HG03460 (cell line): ENCODE results near the gene CCDC138.

Experiments used
- ATAC-seq: cut with Tn5 transposase; IDR thresholded peaks from one replicate; pipeline ENCODE4 v1.9.1; 2021; ENCODE audit not compliant: unreplicated experiment

CCDC138 gene

DNA sequence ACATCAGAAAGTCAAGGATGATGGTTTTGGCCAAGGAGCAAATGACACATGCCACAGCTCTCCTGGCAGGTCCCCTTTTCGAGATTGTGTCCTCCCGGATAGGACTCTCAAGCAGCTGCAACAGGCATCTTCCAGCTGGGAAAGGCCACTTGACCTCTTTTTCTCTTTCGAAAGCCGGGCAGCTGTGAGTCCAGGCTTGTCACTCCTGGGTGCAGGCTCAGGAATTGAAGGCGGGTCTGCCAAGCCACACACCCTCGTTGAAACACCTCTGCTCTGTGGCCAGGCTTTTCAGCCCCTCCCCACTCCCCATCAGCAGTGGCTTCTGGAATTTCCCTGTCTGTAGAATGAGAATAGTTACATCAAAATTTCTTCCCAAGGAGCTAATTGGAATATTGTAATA, 98.0 kb downstream of the CCDC138 start:
- no peak for ATAC-seq

DNA sequence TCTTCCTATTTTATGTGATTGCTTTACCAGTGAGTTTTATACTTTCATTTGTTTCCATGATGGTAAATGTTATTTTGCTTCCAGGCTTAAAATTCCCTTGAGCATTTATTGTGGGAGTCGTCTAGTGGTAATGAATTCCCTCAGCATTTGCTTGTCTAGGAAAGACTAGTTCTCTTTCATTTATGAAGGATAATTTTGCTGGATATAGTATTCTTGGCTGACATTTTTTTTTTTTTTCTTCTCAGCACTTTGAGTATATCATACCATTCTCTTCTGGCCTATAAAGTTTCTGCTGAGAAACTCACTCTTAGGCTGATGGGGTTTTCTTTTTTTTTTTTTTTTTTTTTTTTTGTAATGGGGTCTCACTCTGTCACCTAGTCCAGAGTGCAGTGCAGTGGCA, 103.3 kb downstream of the CCDC138 start:
- ATAC-seq: no peak

DNA sequence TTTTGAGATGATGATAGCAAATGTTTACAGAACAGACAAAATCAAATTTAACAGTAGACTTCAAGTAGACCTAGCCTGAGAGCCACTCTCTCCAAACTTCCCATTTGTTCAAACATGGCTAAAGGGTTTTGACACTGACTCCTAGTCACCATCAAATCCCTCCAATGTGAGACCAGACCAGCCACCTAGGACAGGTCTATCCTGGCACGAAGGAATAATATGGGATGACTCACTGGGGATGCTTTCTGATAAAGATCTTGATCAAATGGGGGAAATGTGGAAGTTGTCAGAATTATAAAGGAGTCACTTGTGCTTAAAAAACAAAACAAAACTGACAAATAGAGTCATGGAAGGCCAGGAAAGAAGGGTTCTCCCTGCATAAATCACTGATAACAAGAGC, 106.7 kb downstream of the CCDC138 start:
- no peak for ATAC-seq

DNA sequence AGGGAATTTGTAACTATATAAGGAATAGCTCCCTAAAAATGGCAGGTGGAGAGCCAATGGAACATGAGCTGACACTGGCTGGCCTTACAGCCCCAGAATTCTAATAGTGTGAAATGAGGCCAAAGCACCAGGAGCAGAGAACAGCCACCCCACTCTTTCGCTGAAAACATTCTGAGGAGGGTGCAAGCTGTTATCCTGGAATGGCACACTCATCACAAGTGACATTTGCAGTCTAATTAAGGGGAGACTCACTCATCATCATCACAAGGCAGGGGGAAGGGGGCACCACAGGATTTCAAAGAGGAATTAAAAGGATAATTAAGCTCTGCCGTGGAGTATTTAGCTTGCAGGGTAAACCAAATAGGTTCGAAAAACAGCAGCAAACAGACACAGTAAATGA, 108.2 kb downstream of the CCDC138 start:
- no peak for ATAC-seq

DNA sequence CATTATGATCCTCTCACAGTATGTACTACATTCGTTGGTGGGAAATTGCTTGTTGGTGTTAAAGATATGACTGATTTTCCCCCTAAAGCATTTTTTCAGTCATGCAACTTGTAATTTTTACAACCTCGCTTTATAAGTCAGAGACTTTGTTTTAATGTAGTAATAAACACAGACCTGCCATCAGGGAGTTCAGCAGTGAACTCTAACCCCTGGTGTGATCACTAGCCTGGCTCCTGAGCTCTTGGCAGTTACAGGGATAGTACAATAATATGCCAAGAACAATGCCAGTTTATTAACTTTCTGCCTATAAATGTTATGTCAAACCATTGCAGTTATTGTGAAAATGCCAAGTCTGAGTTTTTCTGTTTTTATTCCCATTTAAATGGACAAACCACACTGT, 108.6 kb downstream of the CCDC138 start:
- no peak for ATAC-seq

DNA sequence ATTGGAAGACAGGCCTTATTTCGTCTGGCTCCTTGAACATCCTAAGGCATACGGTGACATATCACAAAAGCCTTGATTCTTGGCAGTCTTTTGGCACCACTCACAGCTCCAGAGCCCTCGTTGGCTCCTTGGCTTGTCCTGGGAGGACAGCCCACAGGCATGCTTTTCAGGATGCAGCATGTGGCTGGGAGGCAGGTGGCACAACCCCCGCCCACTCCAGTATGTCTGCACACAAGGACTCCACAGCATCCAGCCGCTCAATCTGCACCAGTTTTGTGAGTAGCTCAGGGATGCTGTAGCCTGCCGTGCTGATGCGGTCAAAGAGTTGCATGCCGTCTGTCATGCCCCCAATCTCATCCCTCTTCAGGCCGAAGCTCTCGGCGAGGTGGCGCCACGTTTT, 110.2 kb downstream of the CCDC138 start:
- ATAC-seq: no peak

DNA sequence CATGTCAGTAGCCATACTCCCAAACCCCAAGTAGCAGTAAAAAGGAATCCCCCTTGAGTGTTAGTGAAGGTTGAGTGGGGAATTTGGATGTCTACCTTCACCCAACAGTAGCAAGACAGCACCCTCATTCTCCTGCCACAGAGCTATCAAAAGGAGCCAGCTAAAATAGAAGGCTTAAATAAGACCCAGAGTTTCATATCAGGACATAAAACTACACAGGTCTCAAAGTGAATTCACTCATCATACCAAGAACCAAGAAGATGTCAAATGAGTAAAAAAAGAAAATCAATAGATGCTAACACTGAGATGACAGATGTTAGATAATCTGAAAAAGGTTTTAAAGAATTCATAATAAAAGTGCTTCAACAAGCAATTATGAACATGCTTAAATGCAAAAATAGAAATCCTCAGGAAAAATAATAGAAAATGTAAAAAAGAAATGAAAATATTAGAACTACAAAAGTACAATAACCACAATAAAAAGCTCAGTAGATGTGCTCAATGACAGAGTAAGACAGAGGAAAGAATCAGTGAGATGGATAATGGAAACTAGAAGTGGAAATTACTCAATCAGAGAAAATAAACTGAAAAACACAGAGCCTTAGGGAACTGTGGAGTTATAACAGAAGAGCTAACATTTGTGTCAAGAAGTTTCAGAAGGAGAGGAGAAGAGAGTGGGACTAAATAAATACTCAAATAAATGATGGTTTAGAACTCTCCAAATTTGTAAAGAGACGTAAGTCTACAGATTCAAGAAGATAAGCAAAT, 111.9 kb downstream of the CCDC138 start:
- no peak for ATAC-seq

DNA sequence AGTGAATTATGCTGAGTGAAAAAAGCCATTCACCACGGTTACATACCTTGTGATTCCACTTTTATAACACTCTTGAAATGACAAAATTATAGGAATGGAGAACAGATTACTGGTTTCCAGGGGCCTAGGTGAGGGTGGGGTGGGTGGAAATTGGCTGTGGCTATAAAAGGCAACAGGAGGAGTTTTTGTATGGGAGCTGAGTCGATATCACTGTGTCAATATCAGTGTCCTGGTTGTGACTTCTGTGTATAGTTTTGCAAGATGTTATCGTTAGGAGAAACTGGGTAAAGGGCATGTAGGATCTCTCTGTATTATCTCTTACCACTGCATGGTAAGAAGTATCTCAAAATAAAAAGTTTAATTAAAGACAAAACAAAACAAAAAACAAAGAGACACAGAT, 118.1 kb downstream of the CCDC138 start:
- ATAC-seq: no peak

DNA sequence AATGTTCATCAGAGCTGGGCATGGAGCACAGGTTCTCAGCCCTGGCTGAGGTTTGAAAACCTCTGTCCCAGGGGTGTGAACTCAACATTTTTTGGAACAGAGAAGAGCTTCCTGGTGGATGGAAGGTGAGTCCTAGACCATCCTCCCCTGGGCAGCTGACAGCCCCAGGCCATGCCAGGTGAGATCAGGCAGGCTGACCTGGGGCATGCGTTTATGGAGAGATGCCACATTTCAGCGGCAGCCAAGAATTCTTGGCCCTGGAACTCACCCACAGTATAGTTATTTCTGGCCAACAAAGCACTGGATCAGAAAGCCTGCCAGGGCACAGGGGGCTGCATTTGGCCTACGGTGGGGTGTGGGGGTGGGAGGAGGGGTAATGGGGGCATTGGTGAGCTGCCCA, 118.6 kb downstream of the CCDC138 start:
- ATAC-seq: no peak

DNA sequence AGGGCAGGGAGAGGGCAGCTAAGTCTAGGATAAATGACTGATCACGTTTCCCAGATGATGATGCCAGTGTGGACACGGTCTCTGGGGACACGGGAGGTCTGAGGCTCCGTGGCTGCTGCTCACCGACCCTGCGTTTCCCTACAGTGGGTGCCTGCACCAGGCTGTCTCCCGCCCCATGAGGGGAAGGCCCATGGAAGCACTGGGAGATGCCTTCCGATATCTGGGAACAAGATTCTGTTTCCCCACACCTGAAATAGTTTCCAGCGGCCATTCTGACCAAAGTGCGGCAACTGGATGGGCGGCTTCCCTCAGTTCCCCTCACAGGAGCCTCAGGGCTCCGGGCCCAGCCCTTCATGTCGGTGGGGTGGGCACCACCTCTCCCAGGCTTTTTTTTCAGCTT, 119.3 kb downstream of the CCDC138 start:
- no peak for ATAC-seq

DNA sequence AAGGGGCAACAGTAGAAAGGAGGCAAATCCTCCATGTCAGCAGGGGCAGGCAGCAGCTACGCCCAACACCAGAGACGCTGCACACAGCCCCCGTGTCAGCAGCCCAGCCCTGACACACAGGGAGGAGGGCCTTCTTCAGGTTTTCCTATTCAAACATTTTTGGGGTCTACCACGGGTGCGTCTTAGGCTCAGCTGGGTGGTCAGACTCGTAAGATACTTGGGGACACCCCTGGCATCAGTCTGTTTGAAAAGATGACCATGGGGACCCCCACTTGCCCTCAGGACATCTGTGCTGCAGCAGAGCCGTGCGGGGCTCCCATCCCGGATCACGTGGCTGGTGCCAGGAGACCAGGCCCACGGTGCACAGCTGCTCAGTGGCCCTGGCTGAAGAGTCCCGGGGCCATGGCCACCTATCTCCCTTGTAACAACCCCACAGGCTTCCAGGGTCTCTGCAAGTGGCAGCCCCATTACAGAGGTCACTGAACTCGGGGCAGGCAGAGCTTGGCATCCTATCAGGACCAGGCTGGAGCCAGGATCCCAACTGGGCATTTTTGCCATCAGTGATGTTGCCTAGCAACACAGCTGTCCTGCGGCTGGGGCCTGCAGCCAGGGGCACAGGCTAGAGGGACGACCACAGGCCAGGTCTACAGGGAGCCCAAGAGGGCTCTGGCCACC, 120.0 kb downstream of the CCDC138 start:
- no peak for ATAC-seq

DNA sequence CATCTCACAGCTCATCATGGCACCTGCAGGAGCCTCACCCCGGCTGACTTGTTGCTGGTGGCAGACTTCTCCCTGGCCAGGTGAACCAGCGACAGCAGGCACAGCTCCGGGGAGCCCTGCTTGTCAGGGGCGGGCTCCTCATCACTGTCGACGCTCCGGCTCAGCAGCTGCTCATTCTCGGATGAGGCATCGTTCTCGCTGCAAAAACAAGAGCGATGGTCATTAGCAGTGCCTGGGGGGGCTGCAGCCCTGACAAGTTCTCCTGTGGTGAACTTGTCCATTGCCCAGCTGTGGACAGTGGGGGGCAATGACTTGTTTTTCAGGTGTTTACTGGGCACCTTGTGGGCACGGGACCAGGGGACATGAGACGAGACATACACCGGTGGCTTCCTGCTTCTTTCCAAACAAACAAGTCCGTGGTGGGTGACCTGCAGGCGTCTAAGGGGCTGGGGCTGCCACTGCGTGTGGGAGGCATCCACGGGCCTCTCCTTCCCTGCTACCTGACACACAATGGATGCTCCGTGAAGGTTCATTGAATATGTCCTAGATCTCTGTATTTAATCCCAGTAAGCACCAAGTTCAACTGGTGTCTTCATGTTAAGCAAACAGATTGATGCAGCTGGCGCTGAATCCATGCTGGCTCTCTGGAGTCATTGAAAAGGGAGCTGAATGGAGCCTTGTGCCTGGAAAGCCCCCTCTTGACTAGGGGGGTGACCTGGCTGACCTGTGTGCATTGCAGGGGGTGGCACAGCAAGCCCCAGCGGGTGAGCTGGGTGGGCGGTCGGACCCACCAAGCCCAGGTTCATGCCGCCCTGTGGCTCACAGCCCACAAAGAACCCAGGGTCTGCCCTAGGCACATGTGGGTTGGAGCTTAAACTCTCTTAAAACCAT, 121.5 kb downstream of the CCDC138 start:
- ATAC-seq: no peak

DNA sequence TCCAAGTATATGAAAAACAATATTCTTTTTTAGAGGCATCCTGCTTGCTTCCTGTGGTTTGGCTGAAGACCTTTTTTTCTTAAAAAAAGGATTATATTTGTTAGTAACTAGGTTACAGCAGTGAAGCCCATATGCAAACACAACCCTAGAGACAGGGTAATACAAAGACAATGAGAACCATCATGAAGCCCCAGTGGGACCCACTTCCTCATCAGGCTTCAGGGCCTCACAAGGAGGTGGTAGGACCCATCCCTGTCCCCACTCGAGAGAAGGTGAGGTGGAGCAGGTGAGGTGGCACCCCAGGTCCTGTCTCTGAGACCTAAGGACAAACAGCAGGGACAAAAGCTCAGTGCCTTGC, 122.1 kb downstream of the CCDC138 start:
- no peak for ATAC-seq

DNA sequence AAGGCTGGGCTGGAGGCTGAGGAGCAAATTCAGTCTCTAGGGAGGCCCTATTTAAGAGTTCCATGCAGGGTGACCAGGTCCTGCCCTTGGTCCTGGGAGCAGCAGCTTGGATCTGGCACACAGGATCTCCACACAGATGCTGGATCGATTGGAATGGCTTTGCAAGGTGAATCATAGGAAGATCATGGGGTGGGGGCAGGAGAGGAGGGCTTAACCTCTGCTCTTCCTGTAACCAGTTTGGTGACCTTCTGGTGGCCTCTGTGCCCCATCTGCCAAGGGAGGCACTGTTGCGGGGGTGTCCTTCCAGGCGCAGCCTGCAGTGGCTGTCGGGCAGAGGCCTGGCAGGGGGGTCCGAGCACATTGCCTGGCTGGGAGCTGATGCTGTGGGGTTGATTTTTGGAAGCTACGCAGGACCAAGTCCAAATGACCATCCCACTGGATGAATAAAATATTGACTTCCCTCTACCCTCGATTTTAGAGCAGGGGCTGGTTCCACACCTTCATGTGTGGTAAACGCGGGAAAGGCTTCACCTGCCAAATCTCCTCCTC, 122.8 kb downstream of the CCDC138 start:
- no peak for ATAC-seq

DNA sequence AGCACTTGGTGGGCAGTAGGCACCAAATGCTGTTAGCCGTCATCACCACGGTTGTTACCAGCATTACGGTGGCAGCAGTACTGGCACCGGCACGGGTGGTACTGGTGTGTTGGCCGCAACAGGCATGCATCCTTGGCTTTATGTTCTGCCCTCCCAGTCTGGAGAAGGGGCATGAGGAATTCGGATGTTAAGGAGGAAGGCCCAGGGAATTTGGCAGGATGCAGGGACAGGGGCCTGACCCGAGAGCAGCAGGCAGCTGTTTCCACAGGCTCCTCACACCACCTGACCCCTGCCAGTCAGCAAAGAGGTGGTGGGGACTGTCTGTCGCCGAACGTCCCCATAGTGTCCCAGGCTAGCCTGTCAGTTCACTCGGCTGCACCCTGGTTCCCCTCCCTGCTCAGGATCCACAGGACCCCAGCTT, 123.5 kb downstream of the CCDC138 start:
- ATAC-seq: no peak

DNA sequence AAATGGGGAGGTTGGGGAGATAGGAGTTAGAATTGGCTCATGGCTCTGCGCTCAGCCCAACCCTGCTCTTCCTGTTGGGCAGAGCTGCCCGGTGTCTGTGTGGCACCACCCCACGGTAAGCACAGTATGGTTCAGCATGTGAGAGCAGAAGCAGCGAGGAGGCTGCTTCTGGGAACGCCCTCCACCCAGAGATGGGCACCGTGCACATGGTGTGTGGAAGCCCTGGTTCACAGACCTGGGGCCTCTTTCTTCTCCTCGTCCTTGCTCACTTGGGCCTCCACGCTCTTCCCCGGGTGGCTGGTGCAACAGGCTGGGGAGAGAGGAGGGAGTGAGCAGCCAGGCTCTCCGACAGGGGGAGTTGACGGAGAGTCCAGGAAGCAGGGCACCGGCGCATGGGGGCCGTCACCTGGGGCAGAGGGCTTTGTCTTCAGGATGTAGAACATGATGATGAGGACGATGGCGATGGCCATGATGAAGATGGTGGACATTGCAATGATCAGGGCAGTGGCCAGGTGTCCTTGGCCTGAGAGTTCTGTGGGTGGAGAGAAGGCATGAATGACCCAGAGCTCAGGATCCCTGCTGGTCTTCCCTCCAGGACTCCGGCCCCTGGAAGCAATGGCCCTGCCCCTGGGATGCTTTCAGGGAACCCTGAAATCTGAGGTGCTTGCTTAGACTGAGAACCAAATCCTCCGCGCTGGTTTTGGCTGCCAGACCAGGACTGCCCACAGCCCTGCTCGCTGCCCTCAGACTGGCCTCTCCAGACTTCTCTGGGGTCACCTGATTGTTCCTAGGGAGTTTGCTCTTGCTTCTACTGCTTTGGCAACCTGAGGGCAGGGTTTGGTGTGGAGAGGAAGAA, 124.2 kb downstream of the CCDC138 start:
- no peak for ATAC-seq

DNA sequence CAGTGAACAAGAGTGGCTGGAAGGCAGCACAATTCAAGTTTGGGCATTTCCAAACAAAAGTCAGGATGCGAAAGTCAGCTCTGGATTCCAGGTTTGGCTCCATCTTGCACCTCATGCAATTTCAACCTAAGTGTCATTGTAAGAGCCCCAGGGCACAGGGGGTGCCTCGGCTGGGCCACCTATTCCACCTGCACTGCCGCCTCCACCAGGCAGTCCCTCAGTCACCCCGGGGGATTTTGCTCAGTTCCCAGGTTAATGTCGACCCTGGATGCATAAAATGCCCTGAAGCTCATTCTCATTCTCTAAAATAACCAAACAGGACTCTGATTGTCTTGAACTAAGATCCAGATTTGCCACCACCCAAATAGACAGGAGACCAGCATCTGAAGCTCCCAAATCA, 124.8 kb downstream of the CCDC138 start:
- ATAC-seq: no peak

DNA sequence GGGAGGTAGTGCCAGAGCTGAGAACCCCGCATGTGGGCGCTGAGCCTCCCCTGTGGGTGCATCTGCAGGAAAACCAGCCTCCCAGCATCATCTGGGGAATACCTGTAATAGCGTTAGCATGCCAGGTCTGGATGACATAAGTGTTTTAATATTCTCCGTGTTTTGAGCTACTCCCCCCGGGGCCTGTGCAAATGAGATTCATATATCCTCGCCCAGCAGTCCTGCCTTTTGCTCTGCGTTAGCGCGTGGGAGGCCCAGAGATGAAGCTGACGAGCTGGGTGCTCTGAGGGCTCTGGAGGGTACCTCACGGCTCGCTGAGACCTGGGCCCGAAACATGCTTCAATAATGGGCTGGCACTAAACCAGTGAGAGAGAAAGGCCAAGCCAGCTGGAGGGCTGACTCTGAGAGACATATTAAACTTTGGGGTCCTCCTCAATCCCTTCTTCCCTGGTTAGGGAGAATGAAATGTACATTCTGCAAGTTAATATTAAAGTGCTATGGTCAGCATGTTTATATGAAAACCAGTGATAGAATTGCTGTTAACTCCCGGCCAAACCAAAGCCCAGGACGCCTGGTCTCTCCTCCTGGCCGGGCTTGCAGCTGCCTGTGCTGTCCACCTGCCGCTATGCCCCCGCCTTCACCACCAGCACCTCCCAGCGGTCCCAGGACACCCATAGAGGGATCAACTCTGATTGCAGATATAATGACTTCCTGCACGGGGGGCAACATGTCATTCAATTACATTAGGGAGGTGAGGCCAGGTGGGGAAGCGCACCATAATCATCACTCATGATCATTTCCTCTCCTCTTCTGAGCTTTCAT, 125.4 kb downstream of the CCDC138 start:
- no peak for ATAC-seq

DNA sequence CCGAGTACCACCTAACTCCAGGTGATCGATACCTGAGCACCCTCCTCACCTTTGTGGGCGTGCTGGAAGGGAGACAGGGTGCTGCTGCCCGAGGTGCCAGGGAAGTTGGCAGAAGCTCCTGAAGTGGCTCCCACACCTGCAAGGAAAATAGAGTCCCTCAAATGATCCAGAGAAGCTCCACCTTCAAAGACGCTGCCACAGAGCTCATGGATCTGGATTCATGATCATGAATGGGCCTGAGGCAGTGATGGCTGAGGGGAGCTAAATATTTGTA, 126.0 kb downstream of the CCDC138 start:
- ATAC-seq: no peak
